ENCODE results near the gene DOLPP1. TPM values are rescaled to one million over a fixed set of nuclear protein-coding genes. Genes with fewer than 3 reads are reported as not detected.
A peak's percentile ranks its signal among the peaks of the same experiment; 100 is the strongest.

Gene DOLPP1
- total and polyA plus RNA-seq, 8 donors: 3.4 to 84.0 (median 12.8) TPM

GRCh38 chr9:129138476-129139232 is 57.7 kb downstream of the DOLPP1 start:
- Histone ChIP-seq H3K9me3 (no peaks in the 10 kb centered on the region), H3K4me3 (peak overlapping the region in 1 of 4 donors; percentile 43), H3K27me3 (no peaks in the 10 kb centered on the region), H3K36me3 (peaks cover 37 to 61% (median 57%) of the 10 kb centered on the region in 4 donors), H3K27ac (peak overlapping the region; percentile 78 to 100 (median 98)), H3K4me1 (peaks cover 54 to 66% (median 55%) of the 10 kb centered on the region in 4 donors)
- 22 to 43% (median 27%) methylated on average over 18 to 21 of the region's 21 CpGs for WGBS, 5 donors
- TF ChIP-seq POLR2AphosphoS5 (IDR thresholded peaks at IDR 0.05) (peak in 2 of 3 donors; percentile 51 to 74), POLR2A (IDR thresholded peaks at IDR 0.05) (no peak)
- intact Hi-C loops (cut with DNase I; ENCODE audit: low total_unique reads): loop anchor here (5.0 to 10.0 kb wide), 2 partner anchors 474 to 646 kb away; no protein-coding TSS in a partner anchor
- peak; percentile 46 to 71 for DNase-seq

GRCh38 chr9:129139233-129139992 is 58.5 kb downstream of the DOLPP1 start:
- peaks cover 37 to 61% (median 56%) of the 10 kb centered on the region in 4 donors for H3K36me3 ChIP-seq
- no peaks in the 10 kb centered on the region for H3K9me3 ChIP-seq
- H3K4me3 ChIP-seq: peak overlapping the region; percentile 38 to 46 (median 44)
- H3K4me1 ChIP-seq: peaks cover 61 to 73% (median 62%) of the 10 kb centered on the region in 4 donors
- WGBS, 5 donors: 1 to 3% (median 2%) methylated on average over 13 of the region's 13 CpGs
- peak overlapping the region; percentile 98 to 100 (median 98) for H3K27ac ChIP-seq
- H3K27me3 ChIP-seq: no peaks in the 10 kb centered on the region
- intact Hi-C loops (cut with DNase I; ENCODE audit: low total_unique reads): loop anchor here (5.0 to 10.0 kb wide), 2 partner anchors 473 to 645 kb away; no protein-coding TSS in a partner anchor
- peak in 2 of 3 donors; percentile 35 to 87 for TF ChIP-seq POLR2AphosphoS5 (IDR thresholded peaks at IDR 0.05)
- no peak for TF ChIP-seq POLR2A (IDR thresholded peaks at IDR 0.05)
- peak in 6 of 7 experiments; percentile 50 to 98 (median 94) for TF ChIP-seq CTCF (IDR thresholded peaks at IDR 0.05)
- DNase-seq: peak; percentile 79 to 95

GRCh38 chr9:129139993-129140396 is 59.1 kb downstream of the DOLPP1 start:
- intact Hi-C loops (cut with DNase I; ENCODE audit: low total_unique reads): loop anchor here (5.0 to 10.0 kb wide), 2 partner anchors 472 to 645 kb away; no protein-coding TSS in a partner anchor
- no peaks in the 10 kb centered on the region for H3K9me3 ChIP-seq
- TF ChIP-seq CTCF (IDR thresholded peaks at IDR 0.05): no peak
- TF ChIP-seq POLR2A (IDR thresholded peaks at IDR 0.05): peak in 2 of 4 donors; percentile 12 to 24
- TF ChIP-seq POLR2AphosphoS5 (IDR thresholded peaks at IDR 0.05): peak; percentile 89 to 92 (median 91)
- peak; percentile 74 for TF ChIP-seq EP300 (IDR thresholded peaks at IDR 0.05)
- 0 to 1% (median 0%) methylated on average over 11 of the region's 11 CpGs for WGBS, 5 donors
- peak overlapping the region; percentile 38 to 46 (median 44) for H3K4me3 ChIP-seq
- peak; percentile 89 to 99 for DNase-seq
- H3K27ac ChIP-seq: peak overlapping the region; percentile 98 to 100 (median 98)
- H3K36me3 ChIP-seq: peaks cover 33 to 59% (median 50%) of the 10 kb centered on the region in 4 donors
- no peaks in the 10 kb centered on the region for H3K27me3 ChIP-seq
- peaks cover 64 to 79% (median 66%) of the 10 kb centered on the region in 4 donors for H3K4me1 ChIP-seq

Other genes starting within 250 kb of the DOLPP1 start
- gene KYAT1, start 199.2 kb upstream of the DOLPP1 start, total RNA-seq: 10 to 100 TPM in 2 of 5 donors, 1 to 10 TPM in 2, under 1 TPM in 1; 0.58 to 25.7 (median 6.1) TPM
- gene KYAT1, start 199.2 kb upstream of the DOLPP1 start, polyA plus RNA-seq: 1 to 10 TPM; 4.8 to 7.5 (median 5.3) TPM
- 10 to 100 TPM; 14.7 to 63.7 (median 25.1) TPM for gene LRRC8A, start 199.0 kb upstream of the DOLPP1 start, total RNA-seq
- gene LRRC8A, start 199.0 kb upstream of the DOLPP1 start, polyA plus RNA-seq: 10 to 100 TPM; 11.2 to 22.7 (median 13.6) TPM
- 10 to 100 TPM in 4 of 5 donors, 1 to 10 TPM in 1; 1.4 to 37.3 (median 13.8) TPM for gene PHYHD1, start 160.1 kb upstream of the DOLPP1 start, total RNA-seq
- 10 to 100 TPM; 43.9 to 55.8 (median 49.1) TPM for gene PHYHD1, start 160.1 kb upstream of the DOLPP1 start, polyA plus RNA-seq
- gene DOLK, start 133.5 kb upstream of the DOLPP1 start, total RNA-seq: 10 to 100 TPM in 1 of 5 donors, 1 to 10 TPM in 3, under 1 TPM in 1; 0.58 to 17.1 (median 9.4) TPM
- gene DOLK, start 133.5 kb upstream of the DOLPP1 start, polyA plus RNA-seq: 1 to 10 TPM; 3.2 to 8.1 (median 6.2) TPM
- 10 to 100 TPM; 26.3 to 79.9 (median 51.0) TPM for gene NUP188, start 133.4 kb upstream of the DOLPP1 start, total RNA-seq
- gene NUP188, start 133.4 kb upstream of the DOLPP1 start, polyA plus RNA-seq: 10 to 100 TPM in 1 of 3 donors, 1 to 10 TPM in 2; 4.4 to 10.1 (median 9.9) TPM
- 100 to 1,000 TPM in 4 of 5 donors, 10 to 100 TPM in 1; 50.5 to 408 (median 138) TPM for gene SH3GLB2, start 52.8 kb upstream of the DOLPP1 start, total RNA-seq
- 100 to 1,000 TPM in 2 of 3 donors, 10 to 100 TPM in 1; 58.2 to 113 (median 102) TPM for gene SH3GLB2, start 52.8 kb upstream of the DOLPP1 start, polyA plus RNA-seq
- 100 to 1,000 TPM in 1 of 5 donors, 10 to 100 TPM in 4; 34.5 to 175 (median 49.0) TPM for gene MIGA2, start 44.5 kb upstream of the DOLPP1 start, total RNA-seq
- gene MIGA2, start 44.5 kb upstream of the DOLPP1 start, polyA plus RNA-seq: 10 to 100 TPM in 2 of 3 donors, 1 to 10 TPM in 1; 9.0 to 28.2 (median 10.4) TPM
- gene CRAT, start 29.7 kb downstream of the DOLPP1 start, total RNA-seq: 10 to 100 TPM; 13.0 to 92.2 (median 49.6) TPM
- gene CRAT, start 29.7 kb downstream of the DOLPP1 start, polyA plus RNA-seq: 10 to 100 TPM; 25.8 to 28.5 (median 28.1) TPM
- 100 to 1,000 TPM in 1 of 5 donors, 10 to 100 TPM in 4; 12.3 to 118 (median 48.8) TPM for gene PTPA, start 30.3 kb downstream of the DOLPP1 start, total RNA-seq
- gene PTPA, start 30.3 kb downstream of the DOLPP1 start, polyA plus RNA-seq: 100 to 1,000 TPM in 1 of 3 donors, 10 to 100 TPM in 2; 69.2 to 111 (median 77.9) TPM
- gene IER5L, start 97.2 kb downstream of the DOLPP1 start, total RNA-seq: 10 to 100 TPM in 1 of 5 donors, 1 to 10 TPM in 4; 2.6 to 30.4 (median 4.5) TPM
- gene IER5L, start 97.2 kb downstream of the DOLPP1 start, polyA plus RNA-seq: 10 to 100 TPM in 2 of 3 donors, 1 to 10 TPM in 1; 7.2 to 25.1 (median 17.0) TPM